GM06990 (cell line): ENCODE results near the gene LGR4.

Source experiments
- DNase-seq: peaks from one replicate; pipeline ENCODE4 v3.0.0-alpha.2; 2011; ENCODE audit not compliant: insufficient read length; ENCODE audit errors: extremely low read depth
- H3K27me3 ChIP-seq: replicated peaks from 2 replicates; pipeline ENCODE4 v1.6.0; 2011; ENCODE audit warnings: low read length; ENCODE audit not compliant: control insufficient read depth, insufficient read depth
- H3K36me3 ChIP-seq: 2 replicates; pipeline ENCODE4 v1.5.1; 2011; ENCODE audit warnings: low read length; ENCODE audit not compliant: control insufficient read depth, insufficient read depth
- H3K4me3 ChIP-seq: replicated peaks from 2 replicates; pipeline ENCODE4 v1.5.1; 2011; ENCODE audit warnings: low read depth, mild to moderate bottlenecking, control low read depth, low read length
- TF ChIP-seq, protein P1 (sequence below): IDR thresholded peaks from 2 replicates; pipeline ENCODE4 v1.5.1; 2011; ENCODE audit warnings: low read length, control low read depth, mild to moderate bottlenecking, inconsistent platforms; ENCODE audit not compliant: insufficient read depth, poor library complexity, severe bottlenecking

LGR4 gene

GRCh38 chr11:27353593-27354358, 118.8 kb downstream of the LGR4 start:
- DNase-seq: no peak
- TF ChIP-seq, protein P1, sequence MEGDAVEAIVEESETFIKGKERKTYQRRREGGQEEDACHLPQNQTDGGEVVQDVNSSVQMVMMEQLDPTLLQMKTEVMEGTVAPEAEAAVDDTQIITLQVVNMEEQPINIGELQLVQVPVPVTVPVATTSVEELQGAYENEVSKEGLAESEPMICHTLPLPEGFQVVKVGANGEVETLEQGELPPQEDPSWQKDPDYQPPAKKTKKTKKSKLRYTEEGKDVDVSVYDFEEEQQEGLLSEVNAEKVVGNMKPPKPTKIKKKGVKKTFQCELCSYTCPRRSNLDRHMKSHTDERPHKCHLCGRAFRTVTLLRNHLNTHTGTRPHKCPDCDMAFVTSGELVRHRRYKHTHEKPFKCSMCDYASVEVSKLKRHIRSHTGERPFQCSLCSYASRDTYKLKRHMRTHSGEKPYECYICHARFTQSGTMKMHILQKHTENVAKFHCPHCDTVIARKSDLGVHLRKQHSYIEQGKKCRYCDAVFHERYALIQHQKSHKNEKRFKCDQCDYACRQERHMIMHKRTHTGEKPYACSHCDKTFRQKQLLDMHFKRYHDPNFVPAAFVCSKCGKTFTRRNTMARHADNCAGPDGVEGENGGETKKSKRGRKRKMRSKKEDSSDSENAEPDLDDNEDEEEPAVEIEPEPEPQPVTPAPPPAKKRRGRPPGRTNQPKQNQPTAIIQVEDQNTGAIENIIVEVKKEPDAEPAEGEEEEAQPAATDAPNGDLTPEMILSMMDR: no peak
- Histone ChIP-seq H3K36me3 (no peaks in the 10 kb centered on the region), H3K27me3 (no peaks in the 10 kb centered on the region), H3K4me3 (no peak overlapping the region)

DNA sequence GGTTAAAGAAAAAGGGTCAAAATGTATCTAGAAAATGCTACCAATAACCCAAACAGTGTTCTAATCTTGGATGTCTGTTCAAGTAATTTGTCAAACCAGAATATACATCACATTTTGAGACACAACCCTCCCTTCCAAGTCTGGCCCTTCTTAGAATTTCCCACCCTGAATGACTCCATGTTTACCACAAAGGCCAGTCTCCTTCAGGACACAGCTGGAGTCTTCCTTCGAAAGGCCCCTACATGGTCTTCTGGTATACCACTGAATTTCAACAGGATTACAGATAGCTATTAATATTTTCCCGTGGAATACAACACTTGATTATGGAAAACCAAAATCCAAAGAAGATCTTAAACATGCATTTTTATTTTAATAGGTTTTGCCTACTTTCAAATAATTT, 119.8 kb downstream of the LGR4 start:
- DNase-seq: no peak
- Histone ChIP-seq H3K36me3 (no peaks in the 10 kb centered on the region), H3K27me3 (no peaks in the 10 kb centered on the region), H3K4me3 (no peak overlapping the region)
- TF ChIP-seq, protein P1: no peak

DNA sequence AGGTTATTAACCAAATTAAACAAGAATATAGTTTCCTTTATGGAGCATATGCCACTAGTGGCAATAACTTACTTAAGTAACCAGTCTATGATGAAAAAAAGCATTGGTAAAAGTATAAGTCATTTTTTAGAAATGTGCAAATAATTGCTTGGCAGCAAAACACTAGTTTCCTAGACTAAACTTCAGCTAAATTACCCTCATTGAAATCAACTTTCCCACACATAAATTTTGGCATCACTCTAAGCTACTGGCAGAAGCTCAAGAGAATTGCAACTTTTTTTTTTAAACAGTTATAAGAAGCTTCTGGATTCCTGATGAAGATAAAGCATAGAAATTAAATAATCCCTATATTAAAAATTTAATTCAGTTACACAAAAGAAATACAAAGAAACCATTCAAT, 122.1 kb downstream of the LGR4 start:
- Histone ChIP-seq H3K27me3 (no peaks in the 10 kb centered on the region), H3K36me3 (no peaks in the 10 kb centered on the region), H3K4me3 (no peak overlapping the region)
- no peak for DNase-seq
- TF ChIP-seq, protein P1: no peak

GRCh38 chr11:27349919-27350318, 122.7 kb downstream of the LGR4 start:
- no peak for DNase-seq
- Histone ChIP-seq H3K27me3 (no peaks in the 10 kb centered on the region), H3K36me3 (no peaks in the 10 kb centered on the region), H3K4me3 (no peak overlapping the region)
- TF ChIP-seq, protein P1: no peak

GRCh38 chr11:27348340-27348873, 124.2 kb downstream of the LGR4 start:
- Histone ChIP-seq H3K27me3 (no peaks in the 10 kb centered on the region), H3K4me3 (no peak overlapping the region), H3K36me3 (no peaks in the 10 kb centered on the region)
- TF ChIP-seq, protein P1: no peak
- no peak for DNase-seq
